PC-9 (cell line): ENCODE results near the gene SMARCA5. TPM values are rescaled to one million over a fixed set of nuclear protein-coding genes. Genes with fewer than 3 reads are reported as not detected.

ENCODE experiments used
- BruUV-seq: library from RNA; stranded (reverse); fragments of 400-500 nt; replicated peaks from 2 replicates; lab custom pipeline; 2021; lab: Mats Ljungman, UMichigan
- CTCF ChIA-PET: fragments of 300-600 bp; sonication (Branson Sonifier 250); formaldehyde crosslinking; loops from one replicate; lab custom pipeline; 2022; ENCODE audit warnings: antibody characterized with exemption; lab: Charles Lee
- POLR2A ChIA-PET: fragments of 300-600 bp; sonication (Branson Sonifier 250); formaldehyde crosslinking; loops from one replicate; lab custom pipeline; 2022; ENCODE audit warnings: antibody characterized with exemption; ENCODE audit not compliant: unreplicated experiment; lab: Charles Lee
- DNase-seq, 2 experiments: peaks; one replicate each; pipeline versions ENCODE4 v3.0.0 to v3.0.0-alpha.2; 2015 to 2022; ENCODE audit warnings: mixed read lengths in 1 of 2
- H2AFZ ChIP-seq: fragments of 200-600 bp; sonication (generic); 2 replicates; pipeline ENCODE4 v1.8.1; 2017; ENCODE audit warnings: antibody characterized with exemption
- H3F3A ChIP-seq: fragments of 200-600 bp; sonication (generic); 2 replicates; pipeline ENCODE4 v1.8.1; 2017; ENCODE audit warnings: antibody characterized with exemption, mild to moderate bottlenecking, low read depth; ENCODE audit not compliant: insufficient read depth
- H3K27ac ChIP-seq: fragments of 200-600 bp; sonication (generic); 2 replicates; pipeline ENCODE4 v1.6.1; 2016; ENCODE audit warnings: mixed run types
- H3K27me3 ChIP-seq: fragments of 200-600 bp; sonication (generic); 2 replicates; pipeline ENCODE4 v1.6.1; 2016; ENCODE audit warnings: low read depth, mixed run types; ENCODE audit not compliant: insufficient read depth
- H3K36me3 ChIP-seq: fragments of 200-600 bp; sonication (generic); 2 replicates; pipeline ENCODE4 v1.6.1; 2016; ENCODE audit warnings: low read depth, mixed run types
- H3K4me1 ChIP-seq: fragments of 200-600 bp; sonication (generic); replicated peaks from 2 replicates; pipeline ENCODE4 v1.6.1; 2016; ENCODE audit warnings: mixed run types; ENCODE audit not compliant: insufficient read depth
- H3K4me2 ChIP-seq: fragments of 200-600 bp; sonication (generic); 2 replicates; pipeline ENCODE4 v1.6.1; 2017; ENCODE audit warnings: mixed run types
- H3K4me3 ChIP-seq: fragments of 200-600 bp; sonication (generic); 2 replicates; pipeline ENCODE4 v1.6.1; 2016; ENCODE audit warnings: mixed run types
- H3K79me2 ChIP-seq: fragments of 200-600 bp; sonication (generic); 2 replicates; pipeline ENCODE4 v1.6.1; 2017; ENCODE audit warnings: low read depth, mixed run types
- H3K9me2 ChIP-seq: fragments of 200-600 bp; sonication (generic); 2 replicates; pipeline ENCODE4 v1.8.1; 2017; ENCODE audit warnings: mild to moderate bottlenecking; ENCODE audit not compliant: insufficient read depth
- H3K9me3 ChIP-seq: fragments of 200-600 bp; sonication (generic); 2 replicates; pipeline ENCODE4 v1.8.1; 2016; ENCODE audit warnings: low read depth; ENCODE audit not compliant: insufficient read depth
- H4K20me1 ChIP-seq: fragments of 200-600 bp; sonication (generic); 2 replicates; pipeline ENCODE4 v1.8.1; 2017; ENCODE audit not compliant: insufficient read depth
- EZH2 ChIP-seq: fragments of 200-600 bp; sonication (generic); IDR thresholded peaks from 2 replicates; pipeline ENCODE4 v1.8.0; 2017; ENCODE audit warnings: antibody characterized with exemption, low read depth
- intact Hi-C: fragments of 100-400 bp; cut with micrococcal nuclease; formaldehyde crosslinking; loops from one replicate; pipeline ENCODE4 v1.10.0; 2022; ENCODE audit not compliant: unreplicated experiment
- total RNA-seq: library from RNA; stranded (reverse); gene quantifications from 2 replicates; pipeline ENCODE4 v1.2.3, GENCODE V29; 2021
- TF ChIP-seq, protein P1 (sequence below): fragments of 200-600 bp; sonication (generic); conservative IDR thresholded peaks from 2 replicates; pipeline ENCODE4 v1.6.1; 2017; ENCODE audit warnings: mixed run types, antibody characterized with exemption, mild to moderate bottlenecking, moderate library complexity

SMARCA5 gene
- total RNA-seq, 1 experiment from 2014 or later: 40.5 TPM

DNA sequence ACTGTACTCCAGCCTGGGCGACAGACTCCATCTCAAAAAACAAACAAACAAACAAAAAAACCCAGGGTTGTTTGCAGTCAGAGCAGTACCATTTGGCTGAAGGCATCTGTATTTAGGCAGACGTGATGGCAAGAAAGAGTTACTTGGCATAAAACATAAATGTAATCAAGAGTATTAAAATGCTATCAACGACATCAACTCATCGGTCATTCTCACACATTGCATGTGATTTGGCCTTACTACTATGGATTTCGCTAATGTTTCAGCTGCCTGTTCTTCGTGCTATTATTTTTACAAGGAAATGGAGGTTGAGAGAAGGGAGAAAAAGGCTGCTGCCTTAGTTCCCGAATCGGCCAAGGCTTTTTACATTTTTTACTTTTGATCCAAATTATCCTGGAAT, 15.5 kb upstream of the SMARCA5 start:
- Histone ChIP-seq H3F3A (no peaks in the 10 kb centered on the region), H3K4me1 (no peaks in the 10 kb centered on the region), H3K27me3 (no peaks in the 10 kb centered on the region), H3K36me3 (no peaks in the 10 kb centered on the region), H3K9me3 (no peaks in the 10 kb centered on the region), H4K20me1 (no peaks in the 10 kb centered on the region), H3K4me3 (no peak overlapping the region), H3K4me2 (no peak overlapping the region), H3K27ac (no peak overlapping the region), H3K79me2 (no peaks in the 10 kb centered on the region), H2AFZ (no peak overlapping the region), H3K9me2 (no peaks in the 10 kb centered on the region; the same call in 1 of the 2 replicates)
- intact Hi-C loops: no loop called here
- ChIA-PET CTCF (no interaction called here), POLR2A (no interaction called here)
- DNase-seq: no peak
- BruUV-seq: no TSS peak
- TF ChIP-seq, protein P1, sequence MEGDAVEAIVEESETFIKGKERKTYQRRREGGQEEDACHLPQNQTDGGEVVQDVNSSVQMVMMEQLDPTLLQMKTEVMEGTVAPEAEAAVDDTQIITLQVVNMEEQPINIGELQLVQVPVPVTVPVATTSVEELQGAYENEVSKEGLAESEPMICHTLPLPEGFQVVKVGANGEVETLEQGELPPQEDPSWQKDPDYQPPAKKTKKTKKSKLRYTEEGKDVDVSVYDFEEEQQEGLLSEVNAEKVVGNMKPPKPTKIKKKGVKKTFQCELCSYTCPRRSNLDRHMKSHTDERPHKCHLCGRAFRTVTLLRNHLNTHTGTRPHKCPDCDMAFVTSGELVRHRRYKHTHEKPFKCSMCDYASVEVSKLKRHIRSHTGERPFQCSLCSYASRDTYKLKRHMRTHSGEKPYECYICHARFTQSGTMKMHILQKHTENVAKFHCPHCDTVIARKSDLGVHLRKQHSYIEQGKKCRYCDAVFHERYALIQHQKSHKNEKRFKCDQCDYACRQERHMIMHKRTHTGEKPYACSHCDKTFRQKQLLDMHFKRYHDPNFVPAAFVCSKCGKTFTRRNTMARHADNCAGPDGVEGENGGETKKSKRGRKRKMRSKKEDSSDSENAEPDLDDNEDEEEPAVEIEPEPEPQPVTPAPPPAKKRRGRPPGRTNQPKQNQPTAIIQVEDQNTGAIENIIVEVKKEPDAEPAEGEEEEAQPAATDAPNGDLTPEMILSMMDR: no peak
- no peak for TF ChIP-seq EZH2

DNA sequence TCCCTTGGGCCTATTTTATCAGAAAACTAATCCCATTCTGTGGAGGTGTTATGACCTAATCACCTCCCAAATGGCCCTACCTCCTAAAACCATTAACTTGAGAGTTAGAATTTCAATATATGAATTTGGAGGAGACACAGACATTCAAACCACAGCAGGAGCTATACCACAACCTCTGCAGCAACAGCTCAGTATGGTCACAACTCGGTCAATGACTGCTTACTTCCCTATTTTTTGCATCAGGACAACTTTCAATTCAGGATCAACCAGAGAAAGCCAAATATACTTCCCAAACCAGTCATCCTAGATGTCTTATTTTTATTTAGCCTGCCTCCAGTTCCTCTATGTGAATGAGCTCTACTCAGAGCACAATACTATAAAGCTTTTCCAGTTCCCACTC, 11.3 kb upstream of the SMARCA5 start:
- BruUV-seq: no TSS peak
- Histone ChIP-seq H3K9me3 (no peaks in the 10 kb centered on the region), H3K4me3 (no peak overlapping the region), H3K9me2 (no peaks in the 10 kb centered on the region), H3K36me3 (no peaks in the 10 kb centered on the region), H2AFZ (no peak overlapping the region), H3K4me2 (no peak overlapping the region), H3K4me1 (no peaks in the 10 kb centered on the region), H3K79me2 (no peaks in the 10 kb centered on the region), H3F3A (no peaks in the 10 kb centered on the region), H4K20me1 (no peaks in the 10 kb centered on the region), H3K27me3 (no peaks in the 10 kb centered on the region), H3K27ac (no peak overlapping the region)
- intact Hi-C loops: no loop called here
- ChIA-PET CTCF (no interaction called here), POLR2A (interaction anchor here (0.6 kb wide), 1 partner anchor 10 kb away, joined by 4 read pairs; no protein-coding TSS in a partner anchor)
- TF ChIP-seq EZH2: no peak
- TF ChIP-seq, protein P1: no peak
- no peak for DNase-seq

DNA sequence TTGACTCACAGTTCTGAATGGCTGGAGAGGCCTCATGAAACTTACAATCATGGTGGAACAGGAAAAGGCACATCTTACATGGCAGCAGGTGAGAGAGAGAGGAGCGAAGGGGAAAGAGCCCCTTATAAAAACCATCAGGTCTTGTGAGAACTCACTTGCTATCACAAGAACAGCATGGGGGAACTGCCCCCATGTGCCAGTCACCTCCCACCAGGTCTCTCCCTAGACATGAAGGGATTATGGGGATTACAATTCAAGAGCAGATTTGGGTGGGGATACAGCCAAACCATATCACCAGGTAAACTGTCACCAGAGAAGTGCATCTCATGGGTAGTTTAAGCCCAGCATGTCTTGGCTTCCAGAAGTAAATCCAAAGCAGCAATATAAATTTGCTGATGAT, 7.5 kb upstream of the SMARCA5 start:
- POLR2A ChIA-PET: no interaction called here
- H3K36me3 ChIP-seq: no peaks in the 10 kb centered on the region
- no peaks in the 10 kb centered on the region for H3K9me3 ChIP-seq
- DNase-seq: no peak
- H3K9me2 ChIP-seq: no peaks in the 10 kb centered on the region
- H3K79me2 ChIP-seq: no peaks in the 10 kb centered on the region
- TF ChIP-seq EZH2: no peak
- TF ChIP-seq, protein P1: no peak
- no peaks in the 10 kb centered on the region for H3F3A ChIP-seq
- no TSS peak for BruUV-seq
- no peak overlapping the region for H2AFZ ChIP-seq
- H3K4me2 ChIP-seq: no peak overlapping the region
- no peak overlapping the region for H3K4me3 ChIP-seq
- H3K27ac ChIP-seq: no peak overlapping the region
- CTCF ChIA-PET: no interaction called here
- no peaks in the 10 kb centered on the region for H4K20me1 ChIP-seq
- H3K4me1 ChIP-seq: no peaks in the 10 kb centered on the region
- no peaks in the 10 kb centered on the region for H3K27me3 ChIP-seq
- intact Hi-C loops: no loop called here
